HG03432 (cell line): ENCODE data around the gene SLC25A42.

Experiments
- ATAC-seq: cut with Tn5 transposase; IDR thresholded peaks from one replicate; pipeline ENCODE4 v1.9.1; 2021; ENCODE audit warnings: mild to moderate bottlenecking, moderate library complexity; ENCODE audit not compliant: unreplicated experiment

SLC25A42 gene

GRCh38 chr19:19050104-19050503 lies 13.7 kb upstream of the SLC25A42 start:
- ATAC-seq: no peak

- no peak for ATAC-seq
Measured at GRCh38 chr19:19050731-19051130, 13.1 kb upstream of the SLC25A42 start.

- ATAC-seq: no peak
Measured at GRCh38 chr19:19051478-19052213, 12.1 kb upstream of the SLC25A42 start.

GRCh38 chr19:19052921-19053320 lies 10.9 kb upstream of the SLC25A42 start:
- no peak for ATAC-seq

- no peak for ATAC-seq
Measured at GRCh38 chr19:19053508-19054314, 10.1 kb upstream of the SLC25A42 start.

- no peak for ATAC-seq
Measured at GRCh38 chr19:19054315-19054938, 9.4 kb upstream of the SLC25A42 start.

- ATAC-seq: no peak
Measured at GRCh38 chr19:19054939-19055440, 8.8 kb upstream of the SLC25A42 start.

GRCh38 chr19:19055701-19056100 lies 8.1 kb upstream of the SLC25A42 start:
- no peak for ATAC-seq

GRCh38 chr19:19056636-19057275 lies 7.0 kb upstream of the SLC25A42 start:
- ATAC-seq: no peak

GRCh38 chr19:19057317-19057716 lies 6.5 kb upstream of the SLC25A42 start:
- no peak for ATAC-seq

- no peak for ATAC-seq
Measured at GRCh38 chr19:19057720-19058119, 6.1 kb upstream of the SLC25A42 start.

- no peak for ATAC-seq
Measured at GRCh38 chr19:19059018-19059836, 4.6 kb upstream of the SLC25A42 start.

- no peak for ATAC-seq
Measured at GRCh38 chr19:19059837-19060611, 3.8 kb upstream of the SLC25A42 start.

GRCh38 chr19:19061506-19061905 lies 2.3 kb upstream of the SLC25A42 start:
- no peak for ATAC-seq

GRCh38 chr19:19062454-19063182 lies 1.2 kb upstream of the SLC25A42 start:
- ATAC-seq: no peak

- no peak for ATAC-seq
Measured at GRCh38 chr19:19064098-19064722, 416 bp downstream of the SLC25A42 start.

GRCh38 chr19:19064811-19065745 lies 1.3 kb downstream of the SLC25A42 start:
- ATAC-seq: no peak
